Uterus (tissue), 2 donors: ENCODE measurements around the gene PTCH1.

Source experiments
- POLR2A ChIP-seq, 2 donors: fragments of 450-650 bp; IDR thresholded peaks; one replicate each; pipeline ENCODE4 v1.6.1; 2016; ENCODE audit warnings: antibody characterized with exemption in 2 of 2, mild to moderate bottlenecking in 1 of 2, moderate library complexity in 1 of 2
- TF ChIP-seq, protein P1 (sequence below), 4 experiments: fragments of 200-600 bp in 2 of 4; fragments of 450-650 bp in 2 of 4; sonication (generic) in 2 of 4; IDR thresholded peaks; one replicate each; pipeline ENCODE4 v1.5.1; 2016 to 2019; ENCODE audit warnings: antibody characterized with exemption in 4 of 4, mild to moderate bottlenecking in 2 of 4, moderate library complexity in 1 of 4

DNA sequence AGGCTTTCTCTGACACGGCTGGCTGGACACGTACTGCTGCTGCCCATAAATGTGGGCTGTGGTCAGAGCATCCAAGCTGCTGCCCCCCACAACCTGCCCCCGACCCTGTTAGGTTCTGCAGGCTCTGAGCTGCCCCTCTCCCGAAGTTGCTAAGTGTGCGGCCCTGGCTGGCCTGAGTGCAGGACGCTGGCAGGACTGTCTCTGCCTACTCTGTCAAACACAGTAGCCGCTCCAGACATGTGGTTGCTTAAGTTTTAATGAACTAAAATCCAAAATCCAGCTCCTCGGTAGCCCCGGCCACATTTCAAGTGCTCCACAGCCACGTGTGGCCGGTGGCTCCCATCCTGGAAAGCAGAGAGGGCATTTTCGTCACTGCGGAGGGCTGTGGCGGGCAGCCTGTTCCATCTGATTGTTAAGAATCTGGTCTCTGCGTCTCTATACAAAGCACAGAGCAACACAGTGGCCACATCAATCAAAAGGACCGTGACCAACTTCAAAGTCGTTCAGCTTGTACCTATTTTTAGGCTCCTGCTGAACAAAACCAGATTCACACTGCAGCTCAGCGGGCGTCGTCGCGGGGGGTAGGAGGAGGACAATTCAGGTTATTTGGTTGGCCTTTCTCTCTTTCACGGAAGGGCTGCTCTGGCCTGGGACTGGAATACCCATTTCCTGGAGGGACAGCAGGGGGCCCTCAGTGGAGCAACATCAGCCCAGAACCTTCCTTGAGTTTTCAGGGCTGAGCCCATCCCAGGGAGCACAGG lies 68.9 kb downstream of the PTCH1 start:
- TF ChIP-seq, protein P1, sequence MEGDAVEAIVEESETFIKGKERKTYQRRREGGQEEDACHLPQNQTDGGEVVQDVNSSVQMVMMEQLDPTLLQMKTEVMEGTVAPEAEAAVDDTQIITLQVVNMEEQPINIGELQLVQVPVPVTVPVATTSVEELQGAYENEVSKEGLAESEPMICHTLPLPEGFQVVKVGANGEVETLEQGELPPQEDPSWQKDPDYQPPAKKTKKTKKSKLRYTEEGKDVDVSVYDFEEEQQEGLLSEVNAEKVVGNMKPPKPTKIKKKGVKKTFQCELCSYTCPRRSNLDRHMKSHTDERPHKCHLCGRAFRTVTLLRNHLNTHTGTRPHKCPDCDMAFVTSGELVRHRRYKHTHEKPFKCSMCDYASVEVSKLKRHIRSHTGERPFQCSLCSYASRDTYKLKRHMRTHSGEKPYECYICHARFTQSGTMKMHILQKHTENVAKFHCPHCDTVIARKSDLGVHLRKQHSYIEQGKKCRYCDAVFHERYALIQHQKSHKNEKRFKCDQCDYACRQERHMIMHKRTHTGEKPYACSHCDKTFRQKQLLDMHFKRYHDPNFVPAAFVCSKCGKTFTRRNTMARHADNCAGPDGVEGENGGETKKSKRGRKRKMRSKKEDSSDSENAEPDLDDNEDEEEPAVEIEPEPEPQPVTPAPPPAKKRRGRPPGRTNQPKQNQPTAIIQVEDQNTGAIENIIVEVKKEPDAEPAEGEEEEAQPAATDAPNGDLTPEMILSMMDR (IDR thresholded peaks at IDR 0.05), result no peak
- no peak for TF ChIP-seq POLR2A (IDR thresholded peaks at IDR 0.05)
